ENCODE results near the gene MARCOL. TPM values are rescaled to one million over a fixed set of nuclear protein-coding genes. Genes with fewer than 3 reads are reported as not detected.
"Not testable (repeated sequence)": the region's sequence is repeated elsewhere in the genome, so short reads cannot be mapped to it uniquely, and the experiment has no call there.

The MARCOL gene
- total RNA-seq, 8 experiments from 2014 or later, result 0.16 to 0.49 (median 0.24) TPM; not detected in 3

GRCh38 chr5:148224117-148224742 is 14.1 kb upstream of the MARCOL start:
- ATAC-seq (replicated peaks in 6 of 8), result peak in 2 of 8 experiments; percentile 54 to 86
- H3K4me3 ChIP-seq, result no peak overlapping the region
- H3K27ac ChIP-seq, result no peak overlapping the region
- WGBS, 10 experiments, result 0 to 92% (median 40%) methylated on average over 1 to 2 of the region's 2 CpGs; no CpG with 5 or more reads in 1 of the 10 experiments
- in situ Hi-C loops (cut with MboI; ENCODE audit: low pct_unique_long_range_greater_than_20kb in 2 of 9, low sequenced_read_pairs in 9 of 9, unreplicated experiment in 9 of 9), result no loop called here
- no peaks in the 10 kb centered on the region for H3K4me1 ChIP-seq (replicated peaks in 1 of 2)

DNA sequence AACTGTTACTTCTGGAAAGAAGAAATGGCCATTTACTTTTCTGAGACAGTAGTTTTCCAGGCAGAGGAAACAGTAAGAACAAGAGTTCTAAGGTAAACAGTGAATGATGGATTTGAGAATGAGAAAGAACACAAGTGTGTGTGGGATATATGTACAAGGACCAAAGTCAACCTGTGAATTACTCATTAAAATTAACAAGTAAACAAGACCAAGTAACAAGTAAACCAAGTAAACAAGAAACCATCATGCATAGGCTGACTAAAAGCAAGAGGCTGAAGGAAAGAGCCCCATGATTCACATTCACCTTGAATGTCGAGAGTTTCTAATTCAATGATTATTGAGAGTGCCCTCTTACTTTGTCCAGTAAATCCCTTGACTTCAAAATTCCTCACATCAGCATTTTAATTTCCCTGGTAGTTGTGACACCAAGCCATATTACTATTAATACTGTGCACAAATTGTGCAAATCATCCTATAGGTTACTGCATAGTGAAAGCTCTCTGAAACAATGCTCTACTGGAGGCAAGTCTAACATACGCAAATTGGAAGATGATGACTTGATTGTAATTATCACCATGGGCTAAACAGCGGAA is 9.8 kb upstream of the MARCOL start:
- Histone ChIP-seq H3K27ac (no peak overlapping the region), H3K4me3 (no peak overlapping the region), H3K4me1 (replicated peaks in 1 of 2) (no peaks in the 10 kb centered on the region)
- 0 to 100% (median 84%) methylated on average over 1 to 3 of the region's 3 CpGs; no CpG with 5 or more reads in 1 of the 10 experiments for WGBS, 10 experiments
- in situ Hi-C loops (cut with MboI; ENCODE audit: low pct_unique_long_range_greater_than_20kb in 2 of 9, low sequenced_read_pairs in 9 of 9, unreplicated experiment in 9 of 9), result no loop called here
- ATAC-seq (replicated peaks in 6 of 8), result no peak

DNA sequence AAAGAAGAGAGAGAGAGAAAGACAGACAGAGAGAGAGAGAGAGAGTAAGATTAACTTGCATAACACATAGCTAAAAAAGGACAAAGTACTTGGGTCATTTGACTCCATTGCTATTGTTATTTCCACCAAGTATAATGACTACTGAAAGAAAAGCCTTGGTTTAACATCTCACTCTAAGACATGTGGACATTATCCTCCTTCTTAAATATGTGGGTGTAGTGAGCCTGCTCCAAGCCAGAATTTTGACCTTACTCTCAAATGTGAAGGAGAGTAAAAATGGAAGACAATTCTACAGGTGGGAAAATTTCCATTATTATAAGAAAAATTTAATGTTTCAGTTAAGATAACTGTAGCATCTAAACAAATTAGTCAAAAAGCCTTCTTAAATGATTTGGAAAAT is 8.5 kb upstream of the MARCOL start:
- ATAC-seq (replicated peaks in 6 of 8), result no peak
- H3K27ac ChIP-seq, result no peak overlapping the region
- H3K4me3 ChIP-seq, result no peak overlapping the region
- in situ Hi-C loops (cut with MboI; ENCODE audit: low pct_unique_long_range_greater_than_20kb in 2 of 9, low sequenced_read_pairs in 9 of 9, unreplicated experiment in 9 of 9), result no loop called here
- no peaks in the 10 kb centered on the region for H3K4me1 ChIP-seq (replicated peaks in 1 of 2)

- H3K27ac ChIP-seq, result no peak overlapping the region
- 17 to 96% (median 83%) methylated on average over 1 to 7 of the region's 7 CpGs; no CpG with 5 or more reads in 1 of the 10 experiments for WGBS, 10 experiments
- no peak overlapping the region for H3K4me3 ChIP-seq
- in situ Hi-C loops (cut with MboI; ENCODE audit: low pct_unique_long_range_greater_than_20kb in 2 of 9, low sequenced_read_pairs in 9 of 9, unreplicated experiment in 9 of 9), result no loop called here
- no peak for ATAC-seq (replicated peaks in 6 of 8)
- H3K4me1 ChIP-seq (replicated peaks in 1 of 2), result no peaks in the 10 kb centered on the region
Observed at GRCh38 chr5:148230240-148230639, 8.1 kb upstream of the MARCOL start.

DNA sequence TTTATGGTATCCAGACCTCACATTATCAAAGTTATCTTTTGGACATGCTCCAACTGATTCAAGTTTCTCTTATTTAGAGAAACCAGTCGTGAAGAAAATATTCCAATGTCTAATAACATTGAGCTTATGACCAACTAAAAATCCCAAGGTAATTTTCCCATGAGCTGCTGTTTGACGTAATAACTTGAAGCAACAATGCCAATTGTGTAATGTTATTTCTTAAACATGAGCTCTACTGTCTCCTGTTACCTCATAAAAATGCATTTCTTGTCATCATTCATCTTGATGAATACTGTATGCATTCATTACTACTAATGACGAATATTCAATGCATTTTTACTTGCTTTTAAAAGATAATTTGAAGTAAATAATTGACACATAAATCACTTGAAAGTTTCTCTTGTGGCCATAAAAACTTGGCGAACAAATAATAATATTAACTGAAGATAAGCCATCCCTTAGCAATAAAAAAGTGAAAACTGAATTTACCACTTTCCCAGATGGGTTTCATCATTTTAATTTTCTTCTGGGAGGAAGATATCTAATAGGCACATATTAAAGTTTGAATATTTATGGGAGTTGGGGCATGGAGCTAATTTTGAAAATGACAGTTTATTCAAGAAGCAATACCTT is 424 bp upstream of the MARCOL start:
- no peaks in the 10 kb centered on the region for H3K4me1 ChIP-seq (replicated peaks in 1 of 2)
- WGBS, 10 experiments, result 0 to 72% (median 49%) methylated on average over 2 to 4 of the region's 4 CpGs
- in situ Hi-C loops (cut with MboI; ENCODE audit: low pct_unique_long_range_greater_than_20kb in 2 of 9, low sequenced_read_pairs in 9 of 9, unreplicated experiment in 9 of 9), result no loop called here
- no peak overlapping the region for H3K27ac ChIP-seq
- peak in 1 of 8 experiments; percentile 73 for ATAC-seq (replicated peaks in 6 of 8)
- no peak overlapping the region for H3K4me3 ChIP-seq

GRCh38 chr5:148248894-148249293 is 10.6 kb downstream of the MARCOL start:
- ATAC-seq (replicated peaks in 6 of 8), result peak in 1 of 8 experiments; percentile 54
- WGBS, 10 experiments, result 0 to 100% (median 59%) methylated on average over 1 to 2 of the region's 2 CpGs
- in situ Hi-C loops (cut with MboI; ENCODE audit: low pct_unique_long_range_greater_than_20kb in 2 of 9, low sequenced_read_pairs in 9 of 9, unreplicated experiment in 9 of 9), result no loop called here

DNA sequence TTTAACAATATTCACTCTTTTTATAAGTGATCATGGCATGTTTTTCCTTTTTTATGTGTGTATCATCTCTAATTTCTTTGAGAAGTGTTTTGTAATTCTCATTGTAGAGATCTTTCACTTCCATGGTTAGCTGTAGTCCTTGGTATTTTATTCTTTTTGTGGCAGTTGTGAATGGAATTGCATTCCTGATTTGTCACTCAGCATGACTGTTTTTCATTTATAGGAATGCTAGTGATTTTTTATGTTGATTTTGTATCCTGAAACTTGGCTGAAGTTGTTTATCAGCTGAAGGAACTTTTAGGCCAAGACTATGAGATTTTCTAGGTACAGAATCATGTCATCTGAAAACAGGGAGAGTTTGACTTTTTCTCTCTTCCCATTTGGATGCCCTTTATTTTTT is 17.1 kb downstream of the MARCOL start:
- in situ Hi-C loops (cut with MboI; ENCODE audit: low pct_unique_long_range_greater_than_20kb in 2 of 9, low sequenced_read_pairs in 9 of 9, unreplicated experiment in 9 of 9), result no loop called here

More at GRCh38 chr5:148248894-148249293, 10.6 kb downstream of the MARCOL start:
- Histone ChIP-seq H3K4me1 (replicated peaks in 1 of 2) (no peaks in the 10 kb centered on the region), H3K27ac (no peak overlapping the region), H3K4me3 (no peak overlapping the region)

DNA sequence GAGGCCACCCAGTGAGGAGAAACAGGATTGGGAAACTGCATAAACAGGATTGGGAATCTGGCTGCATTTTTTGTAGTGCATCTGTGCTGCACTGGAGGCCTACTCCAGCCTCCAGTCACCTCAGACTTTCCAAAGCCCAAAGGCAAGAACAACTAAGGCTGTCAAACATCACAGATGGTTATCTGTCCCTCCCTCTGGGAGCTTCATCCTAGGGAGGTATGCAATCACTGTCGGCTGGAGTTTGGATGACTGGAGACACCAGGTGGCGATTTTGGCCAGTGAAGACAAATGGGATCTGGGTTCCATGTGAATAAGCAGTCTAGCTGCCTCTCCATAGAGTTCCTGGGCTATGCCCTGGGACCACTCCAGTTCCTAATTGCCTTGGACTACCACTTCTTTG is 21.0 kb downstream of the MARCOL start:
- Histone ChIP-seq H3K4me3 (no peak overlapping the region), H3K4me1 (replicated peaks in 1 of 2) (no peaks in the 10 kb centered on the region), H3K27ac (no peak overlapping the region)
- in situ Hi-C loops (cut with MboI; ENCODE audit: low pct_unique_long_range_greater_than_20kb in 2 of 9, low sequenced_read_pairs in 9 of 9, unreplicated experiment in 9 of 9), result no loop called here
- ATAC-seq (replicated peaks in 6 of 8), result no peak
- WGBS, 10 experiments, result 0 to 83% (median 20%) methylated on average over 1 to 2 of the region's 2 CpGs; no CpG with 5 or more reads in 4 of the 10 experiments

More for the DNA sequence above, 17.1 kb downstream of the MARCOL start:
- Histone ChIP-seq H3K4me1 (replicated peaks in 1 of 2) (no peaks in the 10 kb centered on the region), H3K4me3 (no peak overlapping the region), H3K27ac (no peak overlapping the region)
- no peak for ATAC-seq (replicated peaks in 6 of 8)

- H3K27ac ChIP-seq, result no peak overlapping the region
- in situ Hi-C loops (cut with MboI; ENCODE audit: low pct_unique_long_range_greater_than_20kb in 2 of 9, low sequenced_read_pairs in 9 of 9, unreplicated experiment in 9 of 9), result no loop called here
- no peak for ATAC-seq (replicated peaks in 6 of 8)
Observed at GRCh38 chr5:148261221-148261620, 22.9 kb downstream of the MARCOL start.

DNA sequence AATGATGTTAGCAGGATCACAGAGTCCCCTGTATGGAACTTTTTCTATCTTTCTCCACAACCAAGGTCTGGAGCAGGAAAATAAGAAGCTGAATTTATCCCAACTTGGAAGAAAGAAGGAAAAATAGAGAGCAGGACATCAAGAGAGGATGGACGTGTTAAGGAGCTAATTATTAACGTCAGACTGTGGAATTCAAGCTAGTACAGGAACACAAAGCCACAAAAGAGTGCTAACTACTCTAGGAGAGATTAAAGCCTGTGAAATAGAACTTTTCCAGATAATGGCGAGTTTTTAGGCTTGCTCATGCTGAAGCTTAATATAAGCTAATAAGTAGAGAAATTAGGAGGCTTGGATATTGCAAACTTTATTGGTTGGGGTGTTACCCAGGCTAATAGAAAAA is 29.6 kb downstream of the MARCOL start:
- no peaks in the 10 kb centered on the region for H3K4me1 ChIP-seq (replicated peaks in 1 of 2)
- no peak for ATAC-seq (replicated peaks in 6 of 8)
- 0 to 50% (median 34%) methylated on average over 2 to 3 of the region's 3 CpGs for WGBS, 10 experiments
- in situ Hi-C loops (cut with MboI; ENCODE audit: low pct_unique_long_range_greater_than_20kb in 2 of 9, low sequenced_read_pairs in 9 of 9, unreplicated experiment in 9 of 9), result no loop called here
- no peak overlapping the region for H3K27ac ChIP-seq
- no peak overlapping the region for H3K4me3 ChIP-seq

More at GRCh38 chr5:148261221-148261620, 22.9 kb downstream of the MARCOL start:
- Histone ChIP-seq H3K4me3 (no peak overlapping the region), H3K4me1 (replicated peaks in 1 of 2) (no peaks in the 10 kb centered on the region)

DNA sequence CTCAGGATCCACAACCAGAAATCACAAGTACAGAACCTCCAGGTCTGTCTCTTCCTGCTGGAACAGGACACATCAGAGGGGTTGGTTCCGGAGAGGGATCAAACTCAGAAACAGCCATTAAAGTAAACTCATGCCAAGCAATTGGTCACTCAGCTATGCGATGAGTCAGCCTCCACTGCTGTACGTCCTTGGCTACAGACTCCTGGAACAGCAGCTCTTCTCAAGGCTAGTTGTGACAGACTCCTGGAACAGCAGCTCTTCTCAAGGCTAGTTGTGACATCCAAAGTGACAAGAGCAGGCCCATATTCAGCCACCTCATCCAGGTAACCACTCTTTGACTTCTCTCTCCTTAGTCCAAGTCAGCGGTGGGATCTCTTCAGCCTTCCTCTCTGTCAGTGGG is 30.2 kb downstream of the MARCOL start, which contains the start of gene SPINK13:
Gene SPINK13, plus strand, starts transcription at position 229 of the 400 bp plus-strand sequence. CDS start 1,279 bp downstream, outside the sequence.
- peak in 4 of 8 experiments; percentile 21 to 100 (median 73) for ATAC-seq (replicated peaks in 6 of 8)
- Histone ChIP-seq H3K4me3 (no peak within 1 kb of the TSS), H3K27ac (no peak within 1 kb of the TSS), H3K4me1 (replicated peaks in 1 of 2) (no peaks in the 10 kb centered on the region)
- in situ Hi-C loops (cut with MboI; ENCODE audit: low pct_unique_long_range_greater_than_20kb in 2 of 9, low sequenced_read_pairs in 9 of 9, unreplicated experiment in 9 of 9), result no loop called here
- WGBS, 10 experiments, result 46 to 100% (median 80%) methylated on average over 1 to 4 of the region's 4 CpGs; no CpG with 5 or more reads in 2 of the 10 experiments

DNA sequence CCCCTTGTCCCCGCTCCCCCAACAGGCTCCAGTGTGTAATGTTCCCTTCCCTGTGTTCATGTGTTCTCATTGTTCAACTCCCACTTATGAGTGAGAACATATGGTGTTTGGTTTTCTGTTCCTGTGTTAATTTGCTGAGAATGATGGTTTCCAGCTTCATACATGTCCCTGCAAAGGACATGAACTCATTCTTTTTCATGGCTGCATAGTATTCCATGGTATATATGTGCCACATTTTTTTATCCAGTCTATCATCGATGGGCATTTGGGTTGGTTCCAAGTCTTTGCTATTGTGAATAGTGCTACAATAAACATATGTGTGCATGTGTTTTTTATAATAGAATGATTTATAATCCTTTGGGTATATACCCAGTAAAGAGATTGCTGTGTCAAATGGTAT is 36.8 kb downstream of the MARCOL start:
- not testable (repeated sequence) for H3K27ac ChIP-seq; ATAC-seq (replicated peaks in 6 of 8); H3K4me3 ChIP-seq; H3K4me1 ChIP-seq (replicated peaks in 1 of 2)
- in situ Hi-C loops (cut with MboI; ENCODE audit: low pct_unique_long_range_greater_than_20kb in 2 of 9, low sequenced_read_pairs in 9 of 9, unreplicated experiment in 9 of 9), result loop anchor here in 1 of 9 experiments (25.0 kb wide), 1 partner anchor 112 kb away; the partner anchor contains the start of gene FBXO38
- WGBS, 10 experiments, result 0 to 100% (median 70%) methylated on average over 1 to 2 of the region's 2 CpGs; no CpG with 5 or more reads in 4 of the 10 experiments

GRCh38 chr5:148280893-148281292 is 42.6 kb downstream of the MARCOL start:
- WGBS, 10 experiments, result 0 to 30% (median 18%) methylated on average over 2 to 5 of the region's 5 CpGs; no CpG with 5 or more reads in 4 of the 10 experiments
- not testable (repeated sequence) for H3K4me1 ChIP-seq (replicated peaks in 1 of 2); H3K4me3 ChIP-seq; ATAC-seq (replicated peaks in 6 of 8); H3K27ac ChIP-seq
- in situ Hi-C loops (cut with MboI; ENCODE audit: low pct_unique_long_range_greater_than_20kb in 2 of 9, low sequenced_read_pairs in 9 of 9, unreplicated experiment in 9 of 9), result loop anchor here in 1 of 9 experiments (25.0 kb wide), 1 partner anchor 106 kb away; the partner anchor contains the start of gene FBXO38
